ENCODE data around the gene SCFD1. TPM values are rescaled to one million over a fixed set of nuclear protein-coding genes. Genes with fewer than 3 reads are reported as not detected.
"Not testable (repeated sequence)": the region's sequence is repeated elsewhere in the genome, so short reads cannot be mapped to it uniquely, and the experiment has no call there.

SCFD1 gene
- total and polyA plus RNA-seq, 10 of the 15 experiments (the other 5 are each of a cell fraction or from before 2014, with no cell fraction given) = 61.5 to 98.4 (median 82.5) TPM

- no peaks in the 10 kb centered on the region for H4K20me1 ChIP-seq (ENCODE audit: control insufficient read depth, insufficient read depth)
- in situ Hi-C loops (cut with MboI) = no loop called here
- 79% methylated on average over 2 of the region's 2 CpGs for WGBS (ENCODE audit: insufficient coverage, insufficient replicate concordance, low lambda C conversion rate, missing lambda C conversion rate)
- ATAC-seq (no peak), DNase-seq (ENCODE audit: low read depth, low spot score) (no peak), FAIRE-seq (no peak)
- H2AFZ ChIP-seq (ENCODE audit: control insufficient read depth, low read depth, low read length) = no peak overlapping the region
- BruUV-seq (replicated peaks) = no TSS peak
- no peak overlapping the region for H3K9ac ChIP-seq (ENCODE audit: control insufficient read depth, insufficient read depth, low read length)
- POLR2A ChIA-PET = no interaction called here
- peaks cover 95% of the 10 kb centered on the region for H3K79me2 ChIP-seq (ENCODE audit: control insufficient read depth, insufficient read depth, low read length)
- H3K9me3 ChIP-seq (replicated peaks; ENCODE audit: control insufficient read depth, insufficient read depth, low read length) = peaks cover 4% of the 10 kb centered on the region; the same call in 2 of the 3 replicates
- intact Hi-C loops (cut with micrococcal nuclease; ENCODE audit: unreplicated experiment) = no loop called here
- TF ChIP-seq NFIC (IDR thresholded peaks at IDR 0.05; ENCODE audit: low read depth, low read length) = no peak
- no peaks in the 10 kb centered on the region for H3K27me3 ChIP-seq (replicated peaks in 1 of 2; ENCODE audit: control insufficient read depth in 2 of 2, insufficient read depth in 2 of 2, low read length in 1 of 2)
- SMC1A ChIA-PET (ENCODE audit: uncharacterized antibody, unreplicated experiment) = no interaction called here
- H3K4me1 ChIP-seq (ENCODE audit: control insufficient read depth, insufficient read depth, low read length) = no peaks in the 10 kb centered on the region
- RAD21 ChIA-PET (ENCODE audit: unreplicated experiment) = no interaction called here
- CTCF ChIA-PET = no interaction called here
- H3K36me3 ChIP-seq (ENCODE audit: control insufficient read depth in 2 of 2, insufficient read depth in 2 of 2, low read length in 1 of 2) = no peaks in the 10 kb centered on the region
- H3K4me2 ChIP-seq (ENCODE audit: control insufficient read depth, insufficient read depth) = no peak overlapping the region
- H3K27ac ChIP-seq (ENCODE audit: control insufficient read depth, insufficient read depth) = no peak overlapping the region
- no peak overlapping the region for H3K4me3 ChIP-seq
These were observed 48.2 kb upstream of the SCFD1 start for GRCh38 chr14:30573966-30574365.

- H3K9ac ChIP-seq (ENCODE audit: control insufficient read depth, insufficient read depth, low read length); FAIRE-seq; ATAC-seq; DNase-seq (ENCODE audit: low read depth, low spot score); SMC1A ChIA-PET (ENCODE audit: uncharacterized antibody, unreplicated experiment); H3K9me3 ChIP-seq (replicated peaks; ENCODE audit: control insufficient read depth, insufficient read depth, low read length); intact Hi-C loops (cut with micrococcal nuclease; ENCODE audit: unreplicated experiment); H3K4me1 ChIP-seq (ENCODE audit: control insufficient read depth, insufficient read depth, low read length); H3K4me3 ChIP-seq; H3K36me3 ChIP-seq (ENCODE audit: control insufficient read depth in 2 of 2, insufficient read depth in 2 of 2, low read length in 1 of 2); H2AFZ ChIP-seq (ENCODE audit: control insufficient read depth, low read depth, low read length); POLR2A ChIA-PET; RAD21 ChIA-PET (ENCODE audit: unreplicated experiment); H3K27ac ChIP-seq (ENCODE audit: control insufficient read depth, insufficient read depth); H3K4me2 ChIP-seq (ENCODE audit: control insufficient read depth, insufficient read depth); H3K27me3 ChIP-seq (replicated peaks in 1 of 2; ENCODE audit: control insufficient read depth in 2 of 2, insufficient read depth in 2 of 2, low read length in 1 of 2); in situ Hi-C loops (cut with MboI); BruUV-seq (replicated peaks); H4K20me1 ChIP-seq (ENCODE audit: control insufficient read depth, insufficient read depth): not testable (repeated sequence)
- H3K79me2 ChIP-seq (ENCODE audit: control insufficient read depth, insufficient read depth, low read length) = peaks cover 95% of the 10 kb centered on the region
- 92% methylated on average over 3 of the region's 3 CpGs for WGBS (ENCODE audit: insufficient coverage, insufficient replicate concordance, low lambda C conversion rate, missing lambda C conversion rate)
- CTCF ChIA-PET = interaction anchor here (0.7 to 1.4 kb wide), 2 partner anchors 9 to 14 kb away, joined by 3 read pairs; no protein-coding TSS in a partner anchor
These were observed 47.3 kb upstream of the SCFD1 start for GRCh38 chr14:30574777-30575176.

- FAIRE-seq; H3K4me3 ChIP-seq; H3K9ac ChIP-seq (ENCODE audit: control insufficient read depth, insufficient read depth, low read length); H4K20me1 ChIP-seq (ENCODE audit: control insufficient read depth, insufficient read depth); POLR2A ChIA-PET; H2AFZ ChIP-seq (ENCODE audit: control insufficient read depth, low read depth, low read length); H3K9me3 ChIP-seq (replicated peaks; ENCODE audit: control insufficient read depth, insufficient read depth, low read length); H3K27me3 ChIP-seq (replicated peaks in 1 of 2; ENCODE audit: control insufficient read depth in 2 of 2, insufficient read depth in 2 of 2, low read length in 1 of 2); BruUV-seq (replicated peaks); H3K4me1 ChIP-seq (ENCODE audit: control insufficient read depth, insufficient read depth, low read length); H3K36me3 ChIP-seq (ENCODE audit: control insufficient read depth in 2 of 2, insufficient read depth in 2 of 2, low read length in 1 of 2); H3K4me2 ChIP-seq (ENCODE audit: control insufficient read depth, insufficient read depth); RAD21 ChIA-PET (ENCODE audit: unreplicated experiment); H3K27ac ChIP-seq (ENCODE audit: control insufficient read depth, insufficient read depth); in situ Hi-C loops (cut with MboI); intact Hi-C loops (cut with micrococcal nuclease; ENCODE audit: unreplicated experiment); DNase-seq (ENCODE audit: low read depth, low spot score); ATAC-seq; CTCF ChIA-PET: not testable (repeated sequence)
- 100% methylated on average over 1 of the region's 1 CpG for WGBS (ENCODE audit: insufficient coverage, insufficient replicate concordance, low lambda C conversion rate, missing lambda C conversion rate)
- SMC1A ChIA-PET (ENCODE audit: uncharacterized antibody, unreplicated experiment) = interaction anchor here (0.7 kb wide), 1 partner anchor 46 kb away, joined by 3 read pairs; the partner anchor contains the start of gene SCFD1
- H3K79me2 ChIP-seq (ENCODE audit: control insufficient read depth, insufficient read depth, low read length) = peaks cover 87% of the 10 kb centered on the region
These were observed 45.8 kb upstream of the SCFD1 start for GRCh38 chr14:30576333-30576732.
